GM18499 (cell line): ENCODE results near the gene MAN2A2.

Source experiments
- ATAC-seq: cut with Tn5 transposase; IDR thresholded peaks from one replicate; pipeline ENCODE4 v1.9.1; 2021; ENCODE audit warnings: moderate number of reproducible peaks; ENCODE audit not compliant: insufficient read depth, unreplicated experiment

The MAN2A2 gene

DNA sequence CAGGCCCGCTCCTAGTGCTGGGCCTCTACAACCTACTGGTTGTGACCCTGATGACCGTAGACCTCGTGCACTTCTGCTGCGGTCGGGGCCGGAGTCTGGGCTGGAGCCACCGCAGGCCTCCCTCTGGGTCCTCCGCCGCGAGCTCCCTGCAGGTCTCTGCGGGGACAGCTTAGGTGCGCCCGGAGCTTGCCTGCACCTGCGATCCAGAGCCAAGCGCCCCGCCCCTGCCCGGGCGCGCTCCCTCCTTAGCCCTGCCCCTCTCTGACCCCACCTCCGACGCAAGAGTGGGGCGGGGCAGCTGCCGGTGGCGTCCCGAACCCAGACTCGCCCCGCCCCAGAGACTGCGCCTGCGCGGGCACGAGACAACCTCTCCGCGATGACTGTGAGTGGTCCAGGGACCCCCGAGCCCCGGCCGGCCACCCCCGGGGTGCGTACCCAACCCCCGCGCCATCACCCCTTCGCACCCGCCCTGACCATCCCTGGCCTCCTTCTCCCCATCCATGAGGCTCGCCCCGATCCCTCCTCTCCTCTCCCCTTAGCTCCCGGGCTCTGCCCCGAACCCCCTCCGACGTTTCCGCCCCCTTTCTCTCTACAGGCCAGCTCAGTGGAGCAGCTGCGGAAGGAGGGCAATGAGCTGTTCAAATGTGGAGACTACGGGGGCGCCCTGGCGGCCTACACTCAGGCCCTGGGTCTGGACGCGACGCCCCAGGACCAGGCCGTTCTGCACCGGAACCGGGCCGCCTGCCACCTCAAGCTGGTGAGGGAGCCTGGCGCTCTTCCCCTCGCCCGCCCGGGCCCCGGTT lies 32.0 kb downstream of the MAN2A2 start, which contains the start of gene UNC45A:
Gene UNC45A (plus strand): TSS at position 337 of the 803 bp plus-strand sequence. CDS start 40 bp downstream, at position 377.
- ATAC-seq, result no peak

DNA sequence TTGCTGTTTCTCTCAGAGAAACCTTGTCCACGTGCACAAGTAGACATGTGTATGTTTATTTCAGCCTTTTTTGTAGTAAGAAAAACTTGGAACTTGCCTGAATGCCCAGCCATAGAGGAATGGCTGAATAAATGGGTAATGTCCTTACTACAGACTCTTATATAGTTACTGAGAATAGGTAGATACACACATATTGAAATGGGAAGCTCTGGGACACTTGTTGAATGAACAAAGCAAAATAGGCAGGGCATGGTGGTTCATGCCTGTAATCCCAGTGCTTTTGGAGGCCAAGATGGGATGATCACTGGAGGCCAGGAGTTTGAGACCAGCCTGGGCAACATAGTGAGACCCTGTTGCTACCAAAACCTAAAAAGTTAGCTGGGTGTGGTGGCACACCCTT lies 33.7 kb downstream of the MAN2A2 start:
- no peak for ATAC-seq

DNA sequence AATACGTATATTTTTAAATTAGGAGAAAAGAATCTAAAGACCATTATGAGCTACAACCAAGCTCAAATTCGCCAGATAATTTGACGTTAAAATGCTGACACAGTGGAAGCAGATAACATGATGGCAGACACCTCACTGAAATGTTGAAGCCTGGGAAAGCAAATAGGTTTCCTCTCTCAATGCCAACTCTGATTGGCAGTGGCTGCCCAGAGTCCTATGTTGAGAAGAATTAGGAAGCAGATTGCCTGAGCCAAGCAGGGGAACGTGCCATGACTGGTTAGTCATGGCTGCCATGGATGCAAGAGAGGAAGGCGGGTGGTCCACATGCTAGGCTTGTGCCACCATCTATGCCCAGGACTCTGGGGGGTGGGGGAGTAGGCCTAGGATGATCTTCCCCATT lies 35.2 kb downstream of the MAN2A2 start:
- no peak for ATAC-seq

DNA sequence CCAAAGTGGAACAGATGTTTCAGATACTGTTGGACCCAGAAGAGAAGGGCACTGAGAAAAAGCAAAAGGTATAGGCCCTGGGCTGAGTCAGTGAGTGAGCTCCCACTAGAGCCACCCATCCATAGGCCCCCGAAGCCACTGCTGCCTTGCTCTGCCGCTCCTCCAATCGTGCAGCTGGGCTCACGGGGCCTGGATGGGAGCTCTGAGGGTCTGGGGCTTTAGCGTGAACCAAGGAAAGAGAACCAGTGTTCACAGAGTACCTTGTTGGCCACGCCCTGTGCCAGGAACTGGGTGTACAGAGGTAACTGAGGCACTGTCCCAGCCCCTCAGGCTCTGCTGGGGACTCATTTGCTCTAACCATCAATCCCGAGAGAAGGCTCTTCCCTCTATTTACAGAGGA lies 36.7 kb downstream of the MAN2A2 start:
- ATAC-seq, result no peak

DNA sequence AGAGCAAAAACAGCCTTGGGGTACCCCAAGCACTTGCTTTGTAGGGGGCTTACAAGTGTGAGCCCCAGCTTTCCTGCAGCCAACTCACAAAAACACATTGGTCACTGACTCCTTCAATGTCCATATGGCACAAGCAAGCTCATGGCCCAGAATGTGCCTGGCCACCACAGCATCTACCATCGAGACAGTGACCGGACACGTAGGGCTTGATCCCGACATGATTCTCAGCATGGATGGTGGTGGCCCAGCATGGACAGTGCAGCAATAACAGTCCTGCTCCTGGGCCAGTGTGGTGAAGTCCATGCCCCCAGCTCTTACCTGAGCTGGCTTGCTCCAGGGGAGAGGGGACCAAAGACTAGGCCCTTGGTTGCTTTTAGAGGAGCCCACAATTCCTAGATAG lies 37.9 kb downstream of the MAN2A2 start:
- ATAC-seq, result no peak

DNA sequence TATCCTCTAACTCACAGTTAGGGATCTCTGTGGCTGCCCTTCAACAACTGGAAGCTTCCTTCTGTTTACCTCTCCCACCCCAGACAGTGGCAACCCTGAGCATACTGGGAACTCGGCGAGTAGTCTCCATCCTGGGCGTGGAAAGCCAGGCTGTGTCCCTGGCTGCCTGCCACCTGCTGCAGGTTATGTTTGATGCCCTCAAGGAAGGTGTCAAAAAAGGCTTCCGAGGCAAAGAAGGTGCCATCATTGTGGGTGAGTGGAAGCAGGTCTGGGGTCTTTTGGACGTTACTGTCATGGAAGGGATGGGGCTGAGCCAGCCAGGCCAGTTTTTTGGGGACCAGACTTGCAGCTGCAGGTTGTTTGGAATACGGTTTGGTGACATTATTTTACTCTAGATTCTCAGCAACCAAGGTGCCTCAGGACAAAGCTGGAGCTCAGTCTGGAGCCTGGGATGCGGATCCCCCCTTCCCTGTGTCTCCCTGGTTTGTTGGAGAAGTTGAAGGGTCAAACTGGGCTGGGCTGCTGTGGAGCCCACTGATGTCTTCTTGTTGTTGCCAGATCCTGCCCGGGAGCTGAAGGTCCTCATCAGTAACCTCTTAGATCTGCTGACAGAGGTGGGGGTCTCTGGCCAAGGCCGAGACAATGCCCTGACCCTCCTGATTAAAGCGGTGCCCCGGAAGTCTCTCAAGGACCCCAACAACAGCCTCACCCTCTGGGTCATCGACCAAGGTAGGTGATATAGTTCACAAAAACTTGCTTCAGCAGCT lies 39.4 kb downstream of the MAN2A2 start:
- no peak for ATAC-seq

DNA sequence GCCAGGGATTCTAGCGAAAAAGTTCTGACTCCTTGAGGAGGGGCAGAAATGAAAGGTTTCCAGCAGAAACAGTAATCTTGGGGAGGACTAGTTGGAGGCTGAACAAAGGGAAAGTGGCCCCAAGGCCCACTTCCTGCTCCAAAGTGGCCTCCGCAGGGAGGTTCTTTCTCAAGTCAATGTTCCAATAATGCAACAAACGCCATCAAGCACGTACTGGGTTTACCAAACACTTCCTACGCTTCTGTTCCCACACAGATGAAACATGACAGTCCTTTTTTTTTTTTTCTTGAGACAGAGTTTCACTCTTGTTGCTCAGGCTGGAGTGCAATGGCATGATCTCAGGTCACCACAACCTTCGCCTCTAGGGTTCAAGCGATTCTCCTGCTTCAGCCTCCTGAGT lies 42.0 kb downstream of the MAN2A2 start:
- ATAC-seq, result no peak

DNA sequence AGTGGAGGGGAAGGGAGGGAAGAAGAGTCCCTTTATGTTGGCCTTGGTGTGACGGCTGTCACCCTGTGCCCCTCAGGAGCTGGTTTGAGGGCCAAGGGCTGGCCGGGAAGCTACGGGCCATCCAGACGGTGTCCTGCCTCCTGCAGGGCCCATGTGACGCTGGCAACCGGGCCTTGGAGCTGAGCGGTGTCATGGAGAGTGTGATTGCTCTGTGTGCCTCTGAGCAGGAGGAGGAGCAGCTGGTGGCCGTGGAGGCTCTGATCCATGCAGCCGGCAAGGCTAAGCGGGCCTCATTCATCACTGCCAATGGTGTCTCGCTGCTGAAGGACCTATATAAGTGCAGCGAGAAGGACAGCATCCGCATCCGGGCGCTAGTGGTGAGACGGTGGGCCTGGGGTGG lies 43.4 kb downstream of the MAN2A2 start:
- ATAC-seq, result no peak

DNA sequence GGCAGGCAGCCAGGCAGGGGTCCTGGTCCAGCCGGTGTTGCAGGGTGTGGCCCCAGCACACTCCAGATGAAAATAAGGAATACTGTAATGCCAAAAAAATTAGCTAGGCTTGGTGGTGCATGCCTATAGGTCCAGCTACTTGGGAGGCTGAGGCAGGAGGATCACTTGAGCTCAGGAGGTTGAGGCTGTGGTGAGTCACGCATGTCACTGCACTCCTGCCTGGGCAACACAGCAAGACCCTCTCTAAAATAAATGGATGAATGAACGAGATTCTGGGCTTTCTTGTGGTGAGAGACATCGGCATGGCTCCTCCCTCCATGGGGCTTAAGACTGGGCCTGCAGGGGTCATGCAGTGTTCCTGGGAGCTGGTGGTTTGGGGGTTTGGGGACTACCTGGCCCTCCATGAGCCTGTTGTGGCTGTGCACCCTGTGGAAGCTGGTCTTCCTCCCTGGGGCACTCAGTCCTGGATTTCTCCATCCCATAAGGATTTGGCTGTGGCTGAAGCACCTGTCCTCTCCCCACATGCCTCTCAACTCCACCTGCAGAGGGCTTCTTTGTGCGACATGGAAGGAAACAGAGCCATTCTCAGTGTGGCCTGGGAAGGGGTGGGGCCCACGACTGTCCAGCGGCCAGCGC lies 44.0 kb downstream of the MAN2A2 start:
- no peak for ATAC-seq

DNA sequence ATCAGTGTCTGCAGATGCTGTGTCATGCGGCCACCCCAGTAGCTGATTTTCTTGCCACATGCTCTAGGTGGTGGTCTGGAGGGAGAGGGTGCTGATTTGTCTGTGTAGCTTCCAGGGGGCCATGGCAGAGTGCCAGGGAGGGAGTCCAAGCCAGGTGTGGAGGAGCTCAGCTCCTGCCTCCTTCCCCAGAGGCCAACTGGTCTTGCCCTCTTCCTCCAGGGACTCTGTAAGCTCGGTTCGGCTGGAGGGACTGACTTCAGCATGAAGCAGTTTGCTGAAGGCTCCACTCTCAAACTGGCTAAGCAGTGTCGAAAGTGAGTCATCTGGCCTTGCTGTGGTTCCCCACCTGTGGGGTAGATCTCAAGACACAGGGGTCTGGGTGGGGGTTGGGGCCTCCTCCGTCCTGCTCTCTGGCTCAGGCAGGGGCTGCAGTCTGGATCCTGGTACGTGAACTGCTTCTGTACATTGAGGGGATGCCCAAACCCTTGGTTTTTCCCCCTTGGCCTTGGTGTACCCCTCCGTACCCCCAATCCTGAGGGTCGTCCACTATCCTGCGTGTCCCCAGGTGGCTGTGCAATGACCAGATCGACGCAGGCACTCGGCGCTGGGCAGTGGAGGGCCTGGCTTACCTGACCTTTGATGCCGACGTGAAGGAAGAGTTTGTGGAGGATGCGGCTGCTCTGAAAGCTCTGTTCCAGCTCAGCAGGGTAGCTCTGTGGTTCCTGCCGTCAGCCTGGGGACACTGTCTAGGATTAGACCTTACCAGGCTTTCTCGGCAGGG lies 44.7 kb downstream of the MAN2A2 start:
- no peak for ATAC-seq

DNA sequence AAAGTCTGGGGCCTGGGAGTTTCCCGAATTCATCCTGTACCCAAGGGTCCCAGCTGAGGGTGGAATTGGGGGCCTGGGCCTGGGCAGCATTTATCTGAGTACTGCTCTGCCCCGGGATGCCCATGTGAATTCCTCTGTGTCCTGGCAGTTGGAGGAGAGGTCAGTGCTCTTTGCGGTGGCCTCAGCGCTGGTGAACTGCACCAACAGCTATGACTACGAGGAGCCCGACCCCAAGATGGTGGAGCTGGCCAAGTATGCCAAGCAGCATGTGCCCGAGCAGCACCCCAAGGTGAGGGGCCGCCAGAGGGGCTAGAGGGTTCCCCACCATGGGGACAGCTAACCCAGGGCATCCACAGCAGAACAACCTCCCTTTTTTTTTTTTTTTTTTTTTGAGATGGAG lies 45.4 kb downstream of the MAN2A2 start:
- ATAC-seq, result no peak

DNA sequence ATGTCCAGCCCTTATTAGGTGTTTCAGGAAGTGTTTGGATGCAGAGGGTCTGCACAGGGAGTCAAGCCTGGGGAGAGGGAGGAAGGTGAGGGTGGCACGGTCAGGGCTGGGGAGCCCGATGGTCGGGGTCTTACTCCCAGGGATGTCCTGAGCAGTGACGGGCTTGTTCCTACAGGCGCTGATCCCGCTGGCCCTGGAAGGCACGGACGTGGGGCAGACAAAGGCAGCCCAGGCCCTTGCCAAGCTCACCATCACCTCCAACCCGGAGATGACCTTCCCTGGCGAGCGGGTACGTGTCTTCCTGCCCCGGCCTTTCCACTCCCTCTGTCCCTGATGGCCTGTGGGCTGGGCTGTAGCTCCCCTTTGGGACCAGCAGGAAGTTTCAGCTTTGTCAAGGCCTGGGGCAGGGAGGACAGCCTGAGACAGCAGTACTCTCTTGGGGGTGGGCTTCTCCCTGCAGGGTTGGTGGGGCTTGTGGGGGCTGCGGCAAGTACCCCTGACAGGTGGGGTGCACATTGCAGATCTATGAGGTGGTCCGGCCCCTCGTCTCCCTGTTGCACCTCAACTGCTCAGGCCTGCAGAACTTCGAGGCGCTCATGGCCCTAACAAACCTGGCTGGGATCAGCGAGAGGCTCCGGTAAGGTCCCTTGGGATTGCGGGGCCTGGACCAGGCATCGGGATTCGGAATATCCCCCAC lies 47.0 kb downstream of the MAN2A2 start:
- no peak for ATAC-seq

DNA sequence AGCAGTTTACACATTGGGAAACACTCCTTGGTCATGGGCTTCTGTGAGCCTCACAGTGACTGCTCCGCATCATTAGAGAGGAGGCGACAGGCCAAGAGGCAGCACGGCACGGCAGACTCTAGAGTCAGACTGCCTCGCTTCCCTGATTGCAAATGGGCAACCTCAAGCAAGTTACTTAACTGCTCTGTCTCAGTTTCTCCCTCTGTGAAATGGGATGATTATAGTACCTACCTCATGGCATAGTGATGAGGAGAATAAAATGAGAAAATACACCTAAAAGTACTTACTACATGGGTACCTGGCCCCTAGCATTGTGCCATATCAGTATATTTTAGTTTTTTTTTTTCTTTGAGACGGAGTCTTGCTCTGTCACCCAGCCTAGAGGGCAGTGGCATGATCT lies 47.6 kb downstream of the MAN2A2 start:
- no peak for ATAC-seq

DNA sequence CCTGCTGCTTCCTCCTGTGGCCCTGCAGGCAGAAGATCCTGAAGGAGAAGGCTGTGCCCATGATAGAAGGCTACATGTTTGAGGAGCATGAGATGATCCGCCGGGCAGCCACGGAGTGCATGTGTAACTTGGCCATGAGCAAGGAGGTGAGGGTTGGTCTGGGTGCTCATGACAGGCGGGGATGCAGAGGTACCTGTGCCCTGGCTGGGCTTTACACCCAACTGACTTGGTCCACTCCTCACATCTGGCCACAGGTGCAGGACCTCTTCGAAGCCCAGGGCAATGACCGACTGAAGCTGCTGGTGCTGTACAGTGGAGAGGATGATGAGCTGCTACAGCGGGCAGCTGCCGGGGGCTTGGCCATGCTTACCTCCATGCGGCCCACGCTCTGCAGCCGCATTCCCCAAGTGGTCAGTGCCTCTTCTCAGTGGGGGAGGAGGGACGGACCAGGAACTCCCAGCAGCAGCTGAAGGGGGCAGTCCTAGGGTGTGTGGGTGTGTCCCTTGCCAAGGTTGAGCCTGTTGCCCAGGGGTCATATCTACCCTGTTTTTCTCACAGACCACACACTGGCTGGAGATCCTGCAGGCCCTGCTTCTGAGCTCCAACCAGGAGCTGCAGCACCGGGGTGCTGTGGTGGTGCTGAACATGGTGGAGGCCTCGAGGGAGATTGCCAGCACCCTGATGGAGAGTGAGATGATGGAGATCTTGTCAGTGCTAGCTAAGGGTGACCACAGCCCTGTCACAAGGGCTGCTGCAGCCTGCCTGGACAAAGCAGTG lies 50.0 kb downstream of the MAN2A2 start:
- ATAC-seq, result no peak

DNA sequence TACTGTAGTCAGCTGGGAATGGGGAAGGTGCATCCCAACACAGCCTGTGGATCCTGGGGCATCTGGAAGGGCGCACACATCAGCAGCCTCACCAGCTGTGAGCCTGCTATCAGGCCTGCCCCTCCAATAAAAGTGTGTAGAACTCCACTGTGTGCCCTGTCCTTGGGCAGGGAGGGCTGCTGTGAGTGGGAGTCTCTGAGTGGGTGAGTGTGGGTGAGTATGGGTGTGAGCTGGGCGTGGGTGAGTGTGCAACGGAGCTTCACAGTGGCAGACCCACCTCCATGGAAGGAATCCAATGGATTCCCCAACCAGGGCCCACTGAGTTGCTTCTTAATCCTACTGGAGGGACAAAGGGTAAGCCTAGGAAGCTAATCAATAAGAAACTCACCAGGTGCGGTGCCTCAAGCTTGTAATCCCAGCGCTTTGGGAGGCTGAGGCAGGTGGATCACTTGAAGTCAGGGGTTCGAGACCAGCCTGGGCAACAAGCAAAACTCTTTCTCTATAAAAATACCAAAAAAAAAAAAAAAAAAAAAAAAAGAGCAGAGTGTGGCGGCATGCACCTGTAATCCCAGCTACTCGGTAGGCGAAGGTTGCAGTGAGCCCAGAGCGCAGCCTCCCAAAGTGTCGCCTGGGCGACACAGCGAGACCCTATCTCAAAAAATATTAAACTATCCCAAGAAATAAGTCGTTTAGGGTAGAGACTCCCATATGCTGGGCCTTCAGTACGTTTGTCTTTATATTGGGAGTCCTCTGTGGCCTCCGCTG lies 51.0 kb downstream of the MAN2A2 start:
- no peak for ATAC-seq

DNA sequence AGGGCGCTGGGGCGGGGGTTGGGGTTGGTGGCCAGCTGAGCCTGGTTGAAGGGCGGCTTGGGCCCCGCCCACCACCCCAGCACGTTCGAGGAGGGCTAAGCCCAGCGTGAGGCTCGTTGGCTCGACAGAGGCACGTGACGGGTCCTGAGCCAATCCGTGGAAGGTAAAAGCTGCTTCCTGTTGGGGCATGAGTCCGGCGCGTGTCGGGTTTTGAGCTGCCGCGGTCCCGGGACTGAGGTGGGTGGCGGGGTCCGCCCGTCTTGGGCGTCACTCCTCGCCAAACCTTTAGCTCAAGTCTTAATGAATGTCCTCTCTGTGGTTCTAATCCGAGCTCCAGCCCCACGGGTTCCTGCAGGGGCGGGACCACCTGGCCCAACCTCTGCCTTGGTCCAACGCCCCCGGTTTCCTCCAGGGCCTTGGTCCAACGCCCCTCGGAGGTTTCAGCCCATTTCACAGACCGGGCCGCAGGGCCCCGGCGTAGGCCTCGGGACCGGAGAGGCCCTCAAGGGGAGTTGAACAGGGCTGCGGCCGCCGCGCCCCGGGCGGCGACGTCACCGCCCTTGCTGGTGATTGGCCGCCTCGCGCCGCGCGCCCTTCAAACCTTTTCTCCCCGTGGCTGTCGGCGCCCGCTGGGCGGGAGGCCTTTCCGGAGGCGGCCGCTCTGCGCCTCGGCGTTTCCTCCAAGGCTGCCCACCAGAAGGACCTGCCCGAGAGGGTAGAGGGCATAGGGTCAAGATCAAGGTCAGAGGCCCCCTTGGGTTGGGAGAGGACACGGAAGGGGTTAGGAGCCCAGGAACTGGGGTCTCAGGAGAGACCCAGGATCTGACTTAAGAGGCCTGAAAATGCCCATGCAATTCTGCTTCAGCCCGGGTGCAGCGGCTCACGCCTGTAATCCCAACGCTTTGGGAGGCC lies 51.9 kb downstream of the MAN2A2 start, which contains the start of gene RCCD1:
Gene RCCD1 (plus strand): TSS at position 173 of the 912 bp plus-strand sequence. CDS start 1,851 bp downstream, outside the sequence.
- peak; percentile 82 for ATAC-seq

DNA sequence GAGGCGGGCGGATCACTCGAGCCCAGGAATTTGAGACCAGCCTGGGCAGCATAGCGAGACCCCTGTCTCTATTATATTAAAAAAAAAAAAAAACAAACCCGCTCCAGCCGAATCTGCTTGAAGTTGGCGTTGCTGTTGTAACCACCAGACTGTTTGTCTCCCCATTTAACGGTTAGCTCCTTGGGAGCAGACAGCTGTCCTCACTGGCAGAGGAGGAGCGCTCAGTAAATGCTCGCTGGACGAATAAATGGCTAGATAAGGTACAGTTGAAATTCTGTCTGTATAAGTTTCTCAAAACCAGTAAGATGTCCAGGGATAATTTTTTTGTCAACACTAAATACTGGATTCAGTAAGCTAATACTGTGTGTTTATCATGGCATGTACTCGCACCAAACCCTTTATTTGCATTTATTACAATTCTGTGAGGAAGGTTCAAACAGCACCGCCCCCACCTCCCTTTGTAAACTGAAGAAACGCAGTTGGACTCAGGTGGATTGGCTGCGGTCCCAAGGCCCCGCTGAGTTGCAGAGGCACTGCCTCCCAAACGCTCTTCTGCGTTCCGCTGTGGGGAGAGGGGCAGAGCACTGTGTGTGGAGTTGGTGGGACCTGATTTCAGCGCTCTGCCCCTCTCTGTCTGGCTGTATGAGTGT lies 52.6 kb downstream of the MAN2A2 start:
- no peak for ATAC-seq
